HFFc6 (cell line): ENCODE results near the gene CGREF1. TPM values are rescaled to one million over a fixed set of nuclear protein-coding genes. Genes with fewer than 3 reads are reported as not detected.

Source experiments
- DNase-seq: peaks from one replicate; pipeline ENCODE4 v3.0.0-alpha.2; 2018
- H3K27ac Mint-ChIP-seq: 2 replicates; pipeline ENCODE4 v1.8.0; 2020; ENCODE audit warnings: mild to moderate bottlenecking, mixed read lengths
- H3K27me3 Mint-ChIP-seq: 2 replicates; pipeline ENCODE4 v1.8.0; 2021; ENCODE audit warnings: mild to moderate bottlenecking, moderate library complexity, mixed read lengths; ENCODE audit not compliant: insufficient read depth
- H3K36me3 Mint-ChIP-seq: 2 replicates; pipeline ENCODE4 v1.8.0; 2021; ENCODE audit warnings: low read depth, mixed read lengths
- H3K4me1 Mint-ChIP-seq: 2 replicates; pipeline ENCODE4 v1.8.0; 2020; ENCODE audit warnings: low read depth, mixed read lengths
- H3K4me3 Mint-ChIP-seq: 2 replicates; pipeline ENCODE4 v1.8.0; 2020; ENCODE audit warnings: mild to moderate bottlenecking, moderate library complexity, mixed read lengths
- H3K9me3 Mint-ChIP-seq: 2 replicates; pipeline ENCODE4 v1.8.0; 2020; ENCODE audit warnings: mild to moderate bottlenecking, mixed read lengths
- total RNA-seq, 6 experiments: library from RNA; stranded (reverse); fragmentation: NEBNext Ultra II Directional; extraction: Animal tissue kit (Norgen Biotek cat#: 25700); gene quantifications; 2 replicates in 1 of 6; 3 replicates in 5 of 6; pipeline ENCODE4 v1.2.3, GENCODE V29; 2021
- TF ChIP-seq, protein P1 (sequence below): fragments of 200-600 bp; sonication (generic); IDR thresholded peaks from 2 replicates; pipeline ENCODE4 v1.5.0; 2021; ENCODE audit warnings: antibody characterized with exemption, mild to moderate bottlenecking

Gene CGREF1
- total RNA-seq, 6 experiments from 2014 or later, result 0.12 TPM; not detected in 5

- H3K4me1 Mint-ChIP-seq, result peaks cover 65% of the 10 kb centered on the region
Measured at GRCh38 chr2:27072920-27073319, 46.0 kb downstream of the CGREF1 start.

GRCh38 chr2:27071990-27072830, 46.7 kb downstream of the CGREF1 start:
- DNase-seq, result no peak
- H3K4me1 Mint-ChIP-seq, result peaks cover 58% of the 10 kb centered on the region
- peak overlapping the region; percentile 81 for H3K27ac Mint-ChIP-seq
- peak overlapping the region; percentile 87 for H3K4me3 Mint-ChIP-seq
- H3K36me3 Mint-ChIP-seq, result peaks cover 32% of the 10 kb centered on the region
- H3K27me3 Mint-ChIP-seq, result peaks cover 2% of the 10 kb centered on the region; the same call in 1 of the 2 replicates
- TF ChIP-seq, protein P1, sequence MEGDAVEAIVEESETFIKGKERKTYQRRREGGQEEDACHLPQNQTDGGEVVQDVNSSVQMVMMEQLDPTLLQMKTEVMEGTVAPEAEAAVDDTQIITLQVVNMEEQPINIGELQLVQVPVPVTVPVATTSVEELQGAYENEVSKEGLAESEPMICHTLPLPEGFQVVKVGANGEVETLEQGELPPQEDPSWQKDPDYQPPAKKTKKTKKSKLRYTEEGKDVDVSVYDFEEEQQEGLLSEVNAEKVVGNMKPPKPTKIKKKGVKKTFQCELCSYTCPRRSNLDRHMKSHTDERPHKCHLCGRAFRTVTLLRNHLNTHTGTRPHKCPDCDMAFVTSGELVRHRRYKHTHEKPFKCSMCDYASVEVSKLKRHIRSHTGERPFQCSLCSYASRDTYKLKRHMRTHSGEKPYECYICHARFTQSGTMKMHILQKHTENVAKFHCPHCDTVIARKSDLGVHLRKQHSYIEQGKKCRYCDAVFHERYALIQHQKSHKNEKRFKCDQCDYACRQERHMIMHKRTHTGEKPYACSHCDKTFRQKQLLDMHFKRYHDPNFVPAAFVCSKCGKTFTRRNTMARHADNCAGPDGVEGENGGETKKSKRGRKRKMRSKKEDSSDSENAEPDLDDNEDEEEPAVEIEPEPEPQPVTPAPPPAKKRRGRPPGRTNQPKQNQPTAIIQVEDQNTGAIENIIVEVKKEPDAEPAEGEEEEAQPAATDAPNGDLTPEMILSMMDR, result no peak
- H3K9me3 Mint-ChIP-seq, result no peaks in the 10 kb centered on the region

More at GRCh38 chr2:27072920-27073319, 46.0 kb downstream of the CGREF1 start:
- Mint-ChIP-seq H3K4me3 (peak overlapping the region; percentile 87; the same call in 1 of the 2 replicates), H3K27me3 (peaks cover 2% of the 10 kb centered on the region; the same call in 1 of the 2 replicates), H3K9me3 (no peaks in the 10 kb centered on the region), H3K27ac (peak overlapping the region; percentile 81; the same call in 1 of the 2 replicates), H3K36me3 (peaks cover 27% of the 10 kb centered on the region)
- no peak for DNase-seq
- TF ChIP-seq, protein P1, result no peak

- H3K4me3 Mint-ChIP-seq, result peak within 1 kb of the TSS; percentile 99
- H3K9me3 Mint-ChIP-seq, result no peaks in the 10 kb centered on the region
- TF ChIP-seq, protein P1, result peak; percentile 33; the same call in 1 of the 2 replicates
- peaks cover 50% of the 10 kb centered on the region for H3K4me1 Mint-ChIP-seq
- H3K27me3 Mint-ChIP-seq, result peaks cover 2% of the 10 kb centered on the region; the same call in 1 of the 2 replicates
- peaks cover 34% of the 10 kb centered on the region for H3K36me3 Mint-ChIP-seq
- peak; percentile 92 for DNase-seq
- peak within 1 kb of the TSS; percentile 93 for H3K27ac Mint-ChIP-seq
Measured at GRCh38 chr2:27071277-27071989, 47.5 kb downstream of the CGREF1 start, which contains the start of gene OST4. Gene OST4 (minus strand): TSS chr2:27071654.

- TF ChIP-seq, protein P1, result no peak
- Mint-ChIP-seq H3K27ac (peak overlapping the region; percentile 93), H3K4me1 (peaks cover 44% of the 10 kb centered on the region), H3K27me3 (peaks cover 2% of the 10 kb centered on the region; the same call in 1 of the 2 replicates), H3K4me3 (peak overlapping the region; percentile 99), H3K9me3 (no peaks in the 10 kb centered on the region), H3K36me3 (peaks cover 39% of the 10 kb centered on the region)
- no peak for DNase-seq
Measured at GRCh38 chr2:27070653-27071276, 48.2 kb downstream of the CGREF1 start.

GRCh38 chr2:27069961-27070618, 48.8 kb downstream of the CGREF1 start:
- H3K27me3 Mint-ChIP-seq, result peaks cover 1% of the 10 kb centered on the region; the same call in 1 of the 2 replicates
- peak overlapping the region; percentile 93 for H3K27ac Mint-ChIP-seq
- H3K4me1 Mint-ChIP-seq, result peaks cover 49% of the 10 kb centered on the region
- peak overlapping the region; percentile 99 for H3K4me3 Mint-ChIP-seq
- H3K9me3 Mint-ChIP-seq, result no peaks in the 10 kb centered on the region
- no peak for DNase-seq
- TF ChIP-seq, protein P1, result no peak
- H3K36me3 Mint-ChIP-seq, result peaks cover 46% of the 10 kb centered on the region
